Measurements from ENCODE around the gene CPPED1. TPM values are rescaled to one million over a fixed set of nuclear protein-coding genes. Genes with fewer than 3 reads are reported as not detected.

The CPPED1 gene
- total and polyA plus RNA-seq, 2 of the 4 experiments (the other 2 are of a cell fraction), result 5.1 to 6.5 TPM

GRCh38 chr16:12735805-12736204 lies 67.9 kb downstream of the CPPED1 start:
- no peak overlapping the region for H2BK15ac ChIP-seq (ENCODE audit: low read depth, low read length)
- BruUV-seq (replicated peaks), result no TSS peak
- H2AFZ ChIP-seq (replicated peaks; ENCODE audit: low read length, poor library complexity), result no peak overlapping the region
- H3K14ac ChIP-seq (replicated peaks; ENCODE audit: low read depth, low read length), result no peak overlapping the region
- dilution Hi-C loops (cut with HindIII; ENCODE audit: low sequenced_read_pairs, unreplicated experiment) (no loop called here), intact Hi-C loops (cut with micrococcal nuclease) (no loop called here), in situ Hi-C loops (cut with MboI; ENCODE audit: low sequenced_read_pairs) (no loop called here)
- peaks cover 7% of the 10 kb centered on the region; the same call in 1 of the 2 replicates for H3K9me3 ChIP-seq (ENCODE audit: control insufficient read depth, insufficient read depth, low read length)
- CTCF ChIA-PET, result no interaction called here
- WGBS, 2 experiments (ENCODE audit: extremely low coverage in 2 of 2, insufficient read length in 1 of 2), result no CpG with 5 or more reads among the region's 2 CpGs
- no peaks in the 10 kb centered on the region for H3K27me3 ChIP-seq (ENCODE audit: control insufficient read depth, insufficient read depth, low read length)
- no peak overlapping the region for H3K27ac ChIP-seq (ENCODE audit: insufficient read depth, low read length)
- no peak overlapping the region for H4K8ac ChIP-seq (ENCODE audit: low read depth in 2 of 2, low read length in 2 of 2)
- no peak overlapping the region for H3K4me2 ChIP-seq (ENCODE audit: low read depth, low read length)
- H3K56ac ChIP-seq (ENCODE audit: extremely low read depth, insufficient read depth, low read length), result no peak overlapping the region
- no peak overlapping the region for H2AK9ac ChIP-seq (replicated peaks; ENCODE audit: low read depth, low read length, poor library complexity)
- no peak overlapping the region for H3K4ac ChIP-seq (ENCODE audit: low read depth, low read length)
- H3K4me3 ChIP-seq (ENCODE audit: insufficient read depth, low read depth, low read length), result no peak overlapping the region
- no peak overlapping the region for H2BK5ac ChIP-seq (ENCODE audit: low read depth, low read length, poor library complexity, severe bottlenecking)
- no peaks in the 10 kb centered on the region for H4K20me1 ChIP-seq (ENCODE audit: insufficient read depth, low read length)
- no peak overlapping the region for H3K9ac ChIP-seq (ENCODE audit: low read depth, low read length)
- H2AK5ac ChIP-seq (ENCODE audit: low read depth, low read length), result no peak overlapping the region
- H3K18ac ChIP-seq (ENCODE audit: low read depth, low read length), result no peak overlapping the region
- no peaks in the 10 kb centered on the region for H3K9me1 ChIP-seq (ENCODE audit: insufficient read depth, low read length)
- POLR2A ChIA-PET (ENCODE audit: unreplicated experiment), result no interaction called here
- TF ChIP-seq NFE2L2 (IDR thresholded peaks at IDR 0.05; ENCODE audit: low read depth, low read length) (no peak), CEBPB (IDR thresholded peaks at IDR 0.05; ENCODE audit: low read depth, low read length) (no peak), ELK1 (IDR thresholded peaks at IDR 0.05; ENCODE audit: borderline replicate concordance, low read depth, low read length) (no peak)
- H2BK120ac ChIP-seq (ENCODE audit: low read depth, low read length), result no peak overlapping the region
- H3K79me1 ChIP-seq (ENCODE audit: low read depth in 1 of 2, low read length in 2 of 2), result no peaks in the 10 kb centered on the region
- ATAC-seq (ENCODE audit: low read depth), result no peak
- no peak for DNase-seq
- no peaks in the 10 kb centered on the region for H3K36me3 ChIP-seq (ENCODE audit: control insufficient read depth, insufficient read depth, low read length)
- H4K91ac ChIP-seq (ENCODE audit: insufficient read depth, low read depth, low read length), result no peak overlapping the region
- H2BK20ac ChIP-seq (ENCODE audit: low read depth, low read length), result no peak overlapping the region
- no peak overlapping the region for H4K5ac ChIP-seq (ENCODE audit: low read depth, low read length)
- no peak overlapping the region for H3K23ac ChIP-seq (ENCODE audit: low read depth, low read length)
- H3K4me1 ChIP-seq (ENCODE audit: control insufficient read depth, insufficient read depth, low read length), result no peaks in the 10 kb centered on the region

Measured in IMR-90 (cell line).